Ovary (tissue), 9 donors: Measurements from ENCODE around the gene TRIO. TPM values are rescaled to one million over a fixed set of nuclear protein-coding genes. Genes with fewer than 3 reads are reported as not detected.

ENCODE experiments used
- DNase-seq, 5 donors: peaks; one replicate each; pipeline ENCODE4 v3.0.0-alpha.2; 2019 to 2020
- H3K27ac ChIP-seq, 2 donors: fragments of 200-600 bp; one replicate each; pipeline versions ENCODE4 v1.5.1 to v1.8.0; 2019 to 2022
- H3K27me3 ChIP-seq: fragments of 200-600 bp; one replicate; pipeline ENCODE4 v1.8.0; 2022
- H3K36me3 ChIP-seq: fragments of 200-600 bp; sonication (generic); one replicate; pipeline ENCODE4 v1.5.1; 2019
- H3K4me1 ChIP-seq: one replicate; pipeline ENCODE4 v1.8.1; 2013; ENCODE audit warnings: mild to moderate bottlenecking, moderate library complexity; ENCODE audit not compliant: insufficient read depth
- H3K4me3 ChIP-seq: fragments of 200-600 bp; sonication (generic); one replicate; pipeline ENCODE4 v1.5.1; 2017
- H3K9me3 ChIP-seq, 2 donors: fragments of 200-600 bp in 1 of 2; sonication (generic) in 1 of 2; one replicate each; pipeline versions ENCODE4 v1.5.1 to v1.8.1; 2013 to 2019; ENCODE audit warnings: mild to moderate bottlenecking in 1 of 2, moderate library complexity in 1 of 2
- EP300 ChIP-seq: sonication (generic); formaldehyde crosslinking; IDR thresholded peaks from one replicate; pipeline ENCODE4 v1.6.1; 2017; ENCODE audit warnings: antibody characterized with exemption
- POLR2A ChIP-seq: fragments of 450-650 bp; IDR thresholded peaks from one replicate; pipeline ENCODE4 v1.6.1; 2017; ENCODE audit warnings: antibody characterized with exemption, mild to moderate bottlenecking, moderate library complexity
- WGBS, 3 donors: extraction: QIAGEN DNeasy Blood & Tissue Kit in 1 of 3; methylation state at CpG; one replicate each; pipeline versions ENCODE4 v1.1.5 to v1.1.7; 2013 to 2017; 5-methylcytosine and 5-hydroxymethylcytosine counted together
- intact Hi-C, 4 donors: fragments of 100-400 bp; cut with DNase I; formaldehyde crosslinking; loops; one replicate each; pipeline versions ENCODE4 v1.11.0 to v1.15.1; 2022 to 2023
- polyA plus RNA-seq, 2 donors: library from polyadenylated mRNA; stranded (reverse); fragments of 200-250 nt in 1 of 2; fragments of 350-450 nt in 1 of 2; fragmentation: Illumina TruSeq in 1 of 2; extraction: RNeasy Lipid Tissue Mini Kit (QIAGEN cat#74804) in 1 of 2; gene quantifications; one replicate each; pipeline ENCODE4 v1.2.3, GENCODE V29; 2013 to 2014
- total RNA-seq, 7 donors: library from RNA; depleted of rRNA in 2 of 7; stranded (reverse); fragments of >200 nt in 2 of 7; fragmentation: NEBNext Ultra II Directional in 3 of 7; extraction: Animal tissue kit (Norgen Biotek cat#: 25700) in 3 of 7; gene quantifications; one replicate each; pipeline versions ENCODE4 v1.1.0 to v1.2.4, GENCODE V29; 2016 to 2023
- TF ChIP-seq, protein P1 (sequence below), 3 donors: fragments of 450-650 bp in 2 of 3; fragments of 200-600 bp in 1 of 3; IDR thresholded peaks; one replicate each; pipeline versions ENCODE4 v1.5.1 to v1.8.0; 2016 to 2022; ENCODE audit warnings: antibody characterized with exemption in 3 of 3, mild to moderate bottlenecking in 1 of 3
- donor health status: DM: no; HTN: no; CAD: no; lungs with moderate emphysema.
- donor health status: DM: no; HTN: no; CAD: no.
- donor health status: Bipolar disorder and iron deficiency.
- donor health status: DM: yes; HTN: yes; CAD: no.
- donor health status: DM: no; HTN: no; CAD: no.
- donor health status: DM: yes; HTN: yes; CAD: no.

Gene TRIO
- total and polyA plus RNA-seq, 9 donors = 58.4 to 268 (median 125) TPM

- Histone ChIP-seq H3K4me3 (no peak overlapping the region), H3K9me3 (no peaks in the 10 kb centered on the region), H3K27ac (no peak overlapping the region), H3K4me1 (peaks cover 14% of the 10 kb centered on the region), H3K27me3 (no peaks in the 10 kb centered on the region), H3K36me3 (no peaks in the 10 kb centered on the region)
- no peak for DNase-seq
- 88 to 98% (median 97%) methylated on average over 7 of the region's 7 CpGs for WGBS, 3 donors
- TF ChIP-seq EP300 = no peak
- TF ChIP-seq, protein P1, sequence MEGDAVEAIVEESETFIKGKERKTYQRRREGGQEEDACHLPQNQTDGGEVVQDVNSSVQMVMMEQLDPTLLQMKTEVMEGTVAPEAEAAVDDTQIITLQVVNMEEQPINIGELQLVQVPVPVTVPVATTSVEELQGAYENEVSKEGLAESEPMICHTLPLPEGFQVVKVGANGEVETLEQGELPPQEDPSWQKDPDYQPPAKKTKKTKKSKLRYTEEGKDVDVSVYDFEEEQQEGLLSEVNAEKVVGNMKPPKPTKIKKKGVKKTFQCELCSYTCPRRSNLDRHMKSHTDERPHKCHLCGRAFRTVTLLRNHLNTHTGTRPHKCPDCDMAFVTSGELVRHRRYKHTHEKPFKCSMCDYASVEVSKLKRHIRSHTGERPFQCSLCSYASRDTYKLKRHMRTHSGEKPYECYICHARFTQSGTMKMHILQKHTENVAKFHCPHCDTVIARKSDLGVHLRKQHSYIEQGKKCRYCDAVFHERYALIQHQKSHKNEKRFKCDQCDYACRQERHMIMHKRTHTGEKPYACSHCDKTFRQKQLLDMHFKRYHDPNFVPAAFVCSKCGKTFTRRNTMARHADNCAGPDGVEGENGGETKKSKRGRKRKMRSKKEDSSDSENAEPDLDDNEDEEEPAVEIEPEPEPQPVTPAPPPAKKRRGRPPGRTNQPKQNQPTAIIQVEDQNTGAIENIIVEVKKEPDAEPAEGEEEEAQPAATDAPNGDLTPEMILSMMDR (IDR thresholded peaks at IDR 0.05) = no peak
- no peak for TF ChIP-seq POLR2A
- intact Hi-C loops = no loop called here
Observed at GRCh38 chr5:14168793-14169262, 25.7 kb downstream of the TRIO start.

DNA sequence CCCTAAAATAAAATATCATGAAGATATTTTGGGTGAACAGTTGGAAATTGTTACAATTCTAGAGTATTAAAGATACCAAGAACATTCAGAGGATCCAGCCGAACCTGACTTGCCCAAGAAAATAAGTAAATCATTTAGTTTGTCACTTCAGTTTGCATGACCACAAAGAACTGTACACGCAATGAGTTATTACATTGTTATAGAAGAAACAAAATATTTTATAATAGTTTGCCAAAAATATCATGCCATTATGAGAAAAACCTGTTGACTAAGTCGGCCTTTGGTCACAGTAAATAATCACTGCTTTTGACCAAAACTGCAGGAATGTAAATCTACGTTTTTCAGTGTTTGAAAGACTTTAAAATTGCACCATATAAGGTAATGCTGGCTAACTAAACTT lies 27.9 kb downstream of the TRIO start:
- 12 to 22% (median 13%) methylated on average over 4 of the region's 4 CpGs for WGBS, 3 donors
- no peak for DNase-seq
- TF ChIP-seq, protein P1 (IDR thresholded peaks at IDR 0.05) = no peak
- no peak for TF ChIP-seq POLR2A
- TF ChIP-seq EP300 = no peak
- no peaks in the 10 kb centered on the region for H3K9me3 ChIP-seq
- no peaks in the 10 kb centered on the region for H3K27me3 ChIP-seq
- H3K27ac ChIP-seq = no peak overlapping the region
- no peak overlapping the region for H3K4me3 ChIP-seq
- no peaks in the 10 kb centered on the region for H3K36me3 ChIP-seq
- peaks cover 18% of the 10 kb centered on the region for H3K4me1 ChIP-seq
- intact Hi-C loops = no loop called here

- no peaks in the 10 kb centered on the region for H3K27me3 ChIP-seq
- TF ChIP-seq, protein P1 (IDR thresholded peaks at IDR 0.05) = no peak
- TF ChIP-seq EP300 (no peak), POLR2A (no peak)
- WGBS, 3 donors = 13 to 23% (median 14%) methylated on average over 3 of the region's 3 CpGs
- no peak overlapping the region for H3K4me3 ChIP-seq
- no peaks in the 10 kb centered on the region for H3K9me3 ChIP-seq
- no peak for DNase-seq
- H3K36me3 ChIP-seq = no peaks in the 10 kb centered on the region
- peaks cover 20% of the 10 kb centered on the region for H3K4me1 ChIP-seq
- intact Hi-C loops = no loop called here
- H3K27ac ChIP-seq = no peak overlapping the region
Observed at GRCh38 chr5:14171621-14172020, 28.5 kb downstream of the TRIO start.

DNA sequence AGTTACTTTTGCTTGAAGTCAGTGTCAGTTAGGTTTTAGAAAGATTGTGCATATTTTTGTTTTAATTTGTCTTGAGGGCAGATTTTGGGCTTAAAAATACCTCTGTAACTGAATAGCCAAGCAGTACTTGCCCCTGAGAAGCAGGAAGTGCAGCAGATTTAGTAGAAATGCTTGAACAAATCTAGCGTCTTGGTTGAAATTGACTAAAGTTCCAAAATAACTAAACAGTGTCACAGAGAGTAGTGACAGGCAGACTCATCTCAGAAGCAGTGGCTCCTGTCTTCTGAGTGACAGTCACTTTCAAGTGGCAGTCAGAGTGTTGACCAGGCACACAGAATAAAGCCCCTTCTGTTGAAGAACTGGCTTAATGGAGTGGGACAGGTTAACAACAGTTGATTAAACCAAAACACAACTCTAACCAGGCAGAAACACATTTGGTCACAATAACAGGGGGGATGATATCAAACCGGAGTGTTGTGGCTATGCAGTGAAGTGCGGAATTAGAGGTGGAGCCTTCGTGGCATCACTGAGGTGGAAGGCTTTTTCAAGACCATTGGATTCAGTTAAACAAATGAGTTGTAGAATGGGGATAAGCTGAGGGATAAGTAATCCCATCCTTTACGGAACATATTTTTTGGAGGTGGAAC lies 29.1 kb downstream of the TRIO start:
- Histone ChIP-seq H3K27ac (no peak overlapping the region), H3K4me1 (peaks cover 19% of the 10 kb centered on the region), H3K27me3 (no peaks in the 10 kb centered on the region), H3K9me3 (no peaks in the 10 kb centered on the region), H3K36me3 (no peaks in the 10 kb centered on the region), H3K4me3 (no peak overlapping the region)
- 67 to 79% (median 68%) methylated on average over 5 of the region's 5 CpGs for WGBS, 3 donors
- no peak for DNase-seq
- TF ChIP-seq EP300 (no peak), POLR2A (no peak)
- TF ChIP-seq, protein P1 (IDR thresholded peaks at IDR 0.05) = no peak
- intact Hi-C loops = no loop called here
